OCI-LY1 (cell line): ENCODE measurements around the gene PDE3A.

Experiments used
- EZH2 ChIP-seq: fragments of 200-600 bp; sonication (generic), shearing (Covaris generic); IDR thresholded peaks from 2 replicates; pipeline ENCODE4 v1.8.0; 2017; ENCODE audit warnings: borderline replicate concordance, mixed run types, mild to moderate bottlenecking, antibody characterized with exemption, low read length, moderate library complexity, mixed read lengths
- TF ChIP-seq, protein P1 (sequence below): fragments of 200-600 bp; sonication (generic), shearing (Covaris generic); IDR thresholded peaks from 2 replicates; pipeline ENCODE4 v1.5.1; 2017; ENCODE audit warnings: mild to moderate bottlenecking, antibody characterized with exemption, low read length, moderate library complexity, mixed read lengths

DNA sequence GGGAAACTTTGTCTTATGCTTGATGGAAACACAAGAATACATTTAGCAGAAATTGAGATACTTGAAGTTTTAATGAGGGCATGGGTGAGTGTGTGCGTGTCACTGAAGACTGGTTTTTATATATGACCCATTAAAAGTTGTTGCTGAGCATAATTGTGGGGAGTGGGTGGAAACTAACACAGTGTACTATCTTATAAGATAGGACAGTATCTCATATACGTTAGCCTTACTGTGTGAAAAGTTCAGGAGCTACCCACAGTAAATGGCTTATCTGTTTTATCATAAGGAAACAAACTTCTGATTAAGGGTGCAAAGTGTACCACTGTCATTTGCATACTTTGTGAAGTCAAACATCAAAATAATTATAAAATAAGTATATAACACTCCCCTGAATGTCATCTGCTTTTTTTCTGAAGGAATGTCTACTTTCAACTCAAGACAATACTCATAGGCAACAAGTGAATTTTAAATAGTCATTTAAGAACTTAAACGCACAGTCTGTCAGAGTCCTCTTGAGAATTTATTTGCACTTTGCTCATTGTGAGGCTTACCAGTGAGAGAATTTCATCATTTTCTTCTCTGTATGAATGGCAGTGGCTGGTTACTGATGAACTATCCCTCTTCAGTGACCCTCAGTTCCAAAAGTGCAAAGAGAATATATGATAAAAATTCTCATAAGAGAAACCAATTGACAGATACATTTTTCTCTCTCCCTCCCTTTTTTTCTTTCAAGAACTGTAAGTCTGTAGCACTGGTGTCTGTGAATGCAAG is 4.2 kb downstream of the PDE3A start:
- TF ChIP-seq, protein P1, sequence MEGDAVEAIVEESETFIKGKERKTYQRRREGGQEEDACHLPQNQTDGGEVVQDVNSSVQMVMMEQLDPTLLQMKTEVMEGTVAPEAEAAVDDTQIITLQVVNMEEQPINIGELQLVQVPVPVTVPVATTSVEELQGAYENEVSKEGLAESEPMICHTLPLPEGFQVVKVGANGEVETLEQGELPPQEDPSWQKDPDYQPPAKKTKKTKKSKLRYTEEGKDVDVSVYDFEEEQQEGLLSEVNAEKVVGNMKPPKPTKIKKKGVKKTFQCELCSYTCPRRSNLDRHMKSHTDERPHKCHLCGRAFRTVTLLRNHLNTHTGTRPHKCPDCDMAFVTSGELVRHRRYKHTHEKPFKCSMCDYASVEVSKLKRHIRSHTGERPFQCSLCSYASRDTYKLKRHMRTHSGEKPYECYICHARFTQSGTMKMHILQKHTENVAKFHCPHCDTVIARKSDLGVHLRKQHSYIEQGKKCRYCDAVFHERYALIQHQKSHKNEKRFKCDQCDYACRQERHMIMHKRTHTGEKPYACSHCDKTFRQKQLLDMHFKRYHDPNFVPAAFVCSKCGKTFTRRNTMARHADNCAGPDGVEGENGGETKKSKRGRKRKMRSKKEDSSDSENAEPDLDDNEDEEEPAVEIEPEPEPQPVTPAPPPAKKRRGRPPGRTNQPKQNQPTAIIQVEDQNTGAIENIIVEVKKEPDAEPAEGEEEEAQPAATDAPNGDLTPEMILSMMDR: no peak
- no peak for TF ChIP-seq EZH2
